HG02870 (cell line): ENCODE data around the gene OST4.
A peak's percentile ranks its signal among the peaks of the same experiment; 100 is the strongest.
"Not testable (repeated sequence)": the region's sequence is repeated elsewhere in the genome, so short reads cannot be mapped to it uniquely, and the experiment has no call there.

Experiments
- ATAC-seq: cut with Tn5 transposase; IDR thresholded peaks from one replicate; pipeline ENCODE4 v1.9.1; 2021; ENCODE audit warnings: mild to moderate bottlenecking, moderate library complexity; ENCODE audit not compliant: unreplicated experiment

OST4 gene

DNA sequence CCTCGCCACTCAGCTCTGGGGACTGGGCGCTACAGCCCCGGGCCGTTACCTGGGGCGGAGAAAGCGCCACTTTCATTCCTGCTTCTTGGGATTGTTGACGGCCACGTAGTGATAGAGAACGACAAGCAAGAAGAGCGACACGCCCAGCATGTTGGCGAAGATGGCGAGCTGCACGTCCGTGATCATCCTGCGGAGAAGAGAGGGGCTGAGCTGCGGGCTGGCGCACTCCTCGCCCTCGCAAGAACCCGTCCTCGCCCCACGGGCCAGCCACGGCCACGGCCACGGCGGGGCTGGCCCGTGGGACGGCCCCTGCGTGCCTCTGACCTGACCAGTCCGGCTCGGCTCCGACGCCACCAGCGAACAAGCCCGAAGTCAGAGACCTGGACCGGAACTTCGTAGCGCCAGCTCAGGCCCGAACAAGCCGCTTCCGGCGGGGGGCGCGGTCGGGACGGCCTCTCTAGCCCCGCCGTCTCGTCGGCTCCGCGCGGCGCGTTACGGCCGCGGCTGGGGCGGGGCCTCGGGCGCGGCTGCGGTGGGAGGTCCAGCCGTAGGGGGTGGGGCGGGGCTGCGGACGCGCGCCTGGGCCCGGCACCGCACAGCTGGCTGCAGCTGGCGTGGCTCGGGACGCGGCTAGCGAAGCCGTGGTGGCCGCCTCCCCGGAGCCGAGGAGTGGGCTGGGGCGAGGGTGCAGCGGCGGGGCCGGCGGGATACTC, at the start of gene OST4:
Gene OST4 (minus strand): TSS at position 378 of the 713 bp plus-strand sequence.
- peak; percentile 81 for ATAC-seq

DNA sequence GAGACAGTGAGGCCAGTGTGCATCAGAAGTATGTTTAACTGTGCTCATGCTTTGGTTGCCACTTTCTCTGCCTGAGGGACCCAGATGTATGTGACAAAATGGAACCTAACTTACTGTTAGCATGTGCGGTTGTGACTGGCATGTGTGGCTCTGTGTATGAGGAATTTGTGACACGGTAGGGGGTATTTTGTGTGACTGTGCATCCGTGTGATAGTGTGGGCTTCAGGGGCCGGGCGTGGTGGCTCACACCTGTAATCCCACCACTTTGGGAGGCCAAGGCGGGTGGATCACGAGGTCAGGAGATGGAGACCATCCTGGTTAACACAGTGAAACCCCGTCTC, 47.8 kb upstream of the OST4 start:
- ATAC-seq, result not testable (repeated sequence)

GRCh38 chr2:27118525-27119329, 47.3 kb upstream of the OST4 start, which contains the start of gene CGREF1:
CGREF1 (minus strand) TSS chr2:27119128; CDS start chr2:27104366, 14,762 bp downstream.
- no peak for ATAC-seq

DNA sequence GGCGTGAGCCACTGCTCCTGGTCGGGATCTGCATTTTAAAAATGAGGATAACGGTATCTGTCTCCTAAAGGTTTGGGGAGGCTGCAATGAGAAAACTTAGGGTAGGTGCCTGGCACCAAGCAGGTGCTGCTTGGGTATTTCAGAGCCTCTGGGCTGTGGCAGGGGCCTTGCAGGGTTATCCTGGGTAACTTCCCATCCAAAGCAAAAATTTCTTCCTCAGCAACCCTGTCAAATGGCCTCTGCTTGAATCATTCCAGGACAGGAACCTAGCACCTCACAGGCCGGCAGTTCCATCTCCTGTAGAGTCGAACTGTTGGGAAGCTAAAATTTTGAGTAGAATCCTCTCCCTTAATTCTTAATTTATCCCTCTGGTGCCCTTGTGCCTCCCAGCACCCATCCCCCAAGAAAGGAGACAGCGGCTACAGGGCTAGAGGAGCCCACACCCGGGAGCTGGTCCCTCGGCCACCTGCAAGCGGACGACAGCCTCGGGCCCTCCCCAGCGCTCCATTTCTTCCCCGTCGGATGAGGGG, 46.6 kb upstream of the OST4 start:
- no peak for ATAC-seq

DNA sequence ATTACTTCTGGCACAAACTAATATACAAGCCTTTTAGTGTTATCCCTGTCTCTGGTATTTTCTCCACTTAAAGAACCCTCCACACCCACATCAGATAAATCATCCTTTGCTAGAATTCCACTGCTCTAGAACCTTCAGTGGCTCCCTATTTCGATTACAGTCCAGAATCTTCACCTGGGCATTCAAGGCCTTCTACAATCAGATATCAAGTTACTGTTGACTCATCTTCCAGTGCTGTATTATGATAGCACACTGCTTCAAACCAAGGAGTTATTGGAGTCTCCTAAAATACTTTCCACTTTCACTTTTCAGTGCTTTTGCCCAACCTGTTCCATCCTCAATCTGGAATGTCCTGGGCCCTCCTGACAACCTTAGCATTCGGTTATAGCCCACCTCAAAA, 44.1 kb upstream of the OST4 start:
- no peak for ATAC-seq

DNA sequence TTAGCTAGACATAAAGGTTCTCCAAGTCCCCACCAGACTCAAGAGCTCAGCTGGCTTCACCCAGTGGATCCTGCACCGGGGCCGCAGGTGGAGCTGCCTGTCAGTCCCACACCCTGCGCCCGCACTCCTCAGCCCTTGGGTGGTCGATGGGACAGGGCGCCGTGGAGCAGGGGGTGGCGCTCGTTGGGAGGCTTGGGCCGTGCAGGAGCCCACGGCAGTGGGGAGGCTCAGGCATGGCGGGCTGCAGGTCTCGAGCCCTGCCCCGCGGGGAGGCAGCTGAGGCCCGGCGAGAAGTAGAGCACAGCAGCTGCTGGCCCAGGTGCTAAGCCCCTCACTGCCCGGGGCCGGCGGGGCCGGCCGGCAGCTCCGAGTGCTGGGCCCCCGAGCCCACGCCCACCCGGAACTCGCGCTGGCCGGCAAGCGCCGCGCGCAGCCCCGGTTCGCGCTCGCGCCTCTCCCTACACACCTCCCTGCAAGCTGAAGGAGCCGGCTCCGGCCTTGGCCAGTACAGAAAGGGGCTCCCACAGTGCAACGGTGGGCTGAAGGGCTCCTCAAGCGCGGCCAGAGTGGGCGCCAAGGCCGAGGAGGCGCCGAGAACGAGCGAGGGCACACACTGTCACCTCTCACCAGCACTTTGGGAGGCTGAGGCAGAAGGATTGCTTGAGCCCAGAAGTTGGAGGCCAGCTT, 40.1 kb upstream of the OST4 start:
- not testable (repeated sequence) for ATAC-seq

- ATAC-seq, result not testable (repeated sequence)
These were observed 39.3 kb upstream of the OST4 start for GRCh38 chr2:27110603-27111352.

DNA sequence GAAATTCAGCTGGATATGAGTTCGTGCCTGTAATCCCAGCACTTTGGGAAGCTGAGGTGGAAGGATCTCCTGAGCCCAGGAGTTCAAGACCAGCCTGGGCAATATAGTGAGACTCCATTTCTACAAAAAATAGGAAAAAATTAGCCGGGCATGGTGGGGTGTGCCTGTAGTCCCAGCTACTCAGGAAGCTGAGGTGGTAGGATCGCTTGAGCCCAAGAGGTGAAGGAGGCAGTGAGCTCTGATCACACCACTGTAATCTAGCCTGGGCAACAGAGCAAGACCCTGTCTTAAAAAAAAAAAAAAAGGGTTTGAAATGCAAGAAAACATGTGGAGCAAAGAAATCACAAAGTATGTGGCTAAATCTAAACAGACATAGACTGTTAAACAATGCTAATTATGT, 37.6 kb upstream of the OST4 start:
- ATAC-seq, result no peak

DNA sequence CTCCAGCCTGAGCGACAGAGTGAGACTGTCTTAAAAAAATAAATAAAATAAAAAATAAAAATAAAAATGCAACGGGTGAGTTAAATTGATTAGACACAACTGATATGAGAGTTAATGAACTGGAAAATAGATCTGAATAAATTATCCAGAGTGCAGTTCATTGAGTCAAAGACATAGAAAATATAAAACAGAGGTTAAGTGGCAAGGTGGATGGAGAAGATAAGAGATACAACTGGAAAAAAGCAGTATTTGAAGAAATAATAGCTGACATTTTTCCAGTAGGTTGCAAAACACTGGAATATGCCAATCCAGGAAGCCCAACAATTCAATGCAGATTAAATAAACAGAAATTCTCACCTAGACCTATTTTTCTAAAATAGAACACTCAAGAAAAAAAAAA, 36.8 kb upstream of the OST4 start:
- ATAC-seq, result no peak

GRCh38 chr2:27105981-27106380, 34.5 kb upstream of the OST4 start:
- ATAC-seq, result no peak

DNA sequence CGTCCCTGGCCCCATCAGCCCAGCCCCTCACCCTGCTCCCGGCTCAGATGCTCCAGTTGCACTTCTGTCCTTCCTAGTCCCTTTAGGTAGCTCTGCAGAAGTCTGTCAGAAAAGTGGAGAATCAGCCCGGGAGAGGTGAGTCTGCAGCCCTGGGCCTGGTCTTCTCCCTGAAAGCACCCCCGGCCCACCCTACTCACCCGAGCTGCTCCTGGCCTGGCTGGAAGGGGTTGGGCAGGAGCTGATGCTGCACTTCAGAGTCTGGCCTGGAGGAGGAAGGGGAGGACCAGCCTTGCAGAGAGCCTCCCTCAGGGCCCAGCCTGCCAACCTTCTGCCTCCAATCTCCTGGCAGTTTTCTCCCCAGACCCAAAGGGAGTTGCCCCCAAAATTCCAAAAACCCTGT, 30.9 kb upstream of the OST4 start:
- no peak for ATAC-seq

DNA sequence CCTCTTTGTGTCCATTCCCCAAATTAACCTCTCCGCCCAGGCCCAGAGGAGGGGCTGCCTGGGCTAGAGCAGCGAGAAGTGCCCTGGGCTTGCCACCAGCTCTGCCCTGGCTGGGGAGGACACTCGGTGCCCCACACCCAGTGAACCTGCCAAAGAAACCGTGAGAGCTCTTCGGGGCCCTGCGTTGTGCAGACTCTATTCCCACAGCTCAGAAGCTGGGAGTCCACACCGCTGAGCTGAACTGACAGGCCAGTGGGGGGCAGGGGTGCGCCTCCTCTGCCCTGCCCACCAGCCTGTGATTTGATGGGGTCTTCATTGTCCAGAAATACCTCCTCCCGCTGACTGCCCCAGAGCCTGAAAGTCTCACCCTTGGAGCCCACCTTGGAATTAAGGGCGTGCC, 28.6 kb upstream of the OST4 start:
- ATAC-seq, result no peak

GRCh38 chr2:27099334-27099955, 28.0 kb upstream of the OST4 start:
- no peak for ATAC-seq

GRCh38 chr2:27097341-27097740, 25.9 kb upstream of the OST4 start:
- ATAC-seq, result no peak

- ATAC-seq, result no peak
These were observed 25.4 kb upstream of the OST4 start for GRCh38 chr2:27096748-27097297.

- ATAC-seq, result peak; percentile 58
These were observed 24.5 kb upstream of the OST4 start for GRCh38 chr2:27095745-27096651.

DNA sequence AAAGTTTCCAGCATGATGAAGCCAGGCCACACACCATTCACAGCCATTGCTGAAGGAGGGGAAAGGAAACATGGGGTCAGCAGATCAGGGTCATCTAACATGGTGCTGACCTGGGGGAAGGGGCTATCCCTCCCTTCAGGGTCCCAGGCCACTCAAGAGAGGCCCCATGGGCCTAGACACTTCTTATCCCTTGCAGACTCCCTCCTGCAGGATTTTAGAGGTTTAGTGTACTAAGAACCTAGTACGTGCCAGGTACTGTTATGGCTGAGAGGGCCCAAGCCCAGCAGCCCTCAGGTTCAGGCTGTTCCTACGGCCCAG, 23.9 kb upstream of the OST4 start:
- ATAC-seq, result no peak

DNA sequence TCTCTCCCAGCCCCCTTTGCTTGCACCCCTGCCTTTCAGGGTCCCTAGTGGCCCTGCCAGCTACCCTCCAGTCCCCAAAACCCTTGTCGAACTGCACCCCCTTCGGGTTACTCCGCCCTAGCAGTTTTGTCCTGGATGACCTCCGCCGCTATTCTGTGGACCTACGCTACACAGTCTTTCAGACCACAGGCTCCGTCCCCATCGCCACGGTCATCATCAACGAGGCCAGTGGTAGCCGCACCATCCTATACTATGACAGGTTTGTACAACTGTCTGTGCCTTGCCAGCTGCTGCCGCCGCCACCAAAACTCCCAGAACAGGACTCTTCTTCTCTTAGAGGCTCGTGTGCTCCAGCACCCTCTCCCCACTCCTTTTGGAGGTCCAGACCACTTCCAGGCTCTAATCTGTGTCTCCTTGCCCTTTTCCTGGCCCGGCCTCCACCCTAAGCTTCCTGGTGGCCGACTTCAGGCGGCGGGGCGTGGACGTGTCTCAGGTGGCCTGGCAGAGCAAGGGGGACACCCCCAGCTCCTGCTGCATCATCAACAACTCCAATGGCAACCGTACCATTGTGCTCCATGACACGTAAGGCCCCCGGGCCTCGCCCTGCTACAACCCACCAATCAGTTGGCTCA, 23.0 kb upstream of the OST4 start:
- no peak for ATAC-seq
